Spleen (tissue), 11 donors: ENCODE measurements around the gene DOCK4. TPM values are rescaled to one million over a fixed set of nuclear protein-coding genes. Genes with fewer than 3 reads are reported as not detected.

ENCODE experiments used
- DNase-seq: peaks from one replicate; pipeline ENCODE4 v3.0.0-alpha.2; 2020
- H3K27ac ChIP-seq, 8 donors: fragments of 200-600 bp; sonication (generic) in 7 of 8; 1 replicate in 4 of 8; 2 replicates in 4 of 8; pipeline versions ENCODE4 v1.5.0 to v1.8.0; 2016 to 2021; ENCODE audit warnings: inconsistent platforms in 4 of 8, mild to moderate bottlenecking in 4 of 8, moderate library complexity in 1 of 8
- H3K27me3 ChIP-seq, 7 donors: fragments of 200-600 bp; sonication (generic) in 6 of 7; replicated peaks in 1 of 7; 1 replicate in 4 of 7; 2 replicates in 3 of 7; pipeline versions ENCODE4 v1.5.0 to v1.8.0; 2016 to 2021; ENCODE audit warnings: inconsistent platforms in 3 of 7, mild to moderate bottlenecking in 1 of 7
- H3K36me3 ChIP-seq, 6 donors: fragments of 200-600 bp; sonication (generic) in 5 of 6; 1 replicate in 4 of 6; 2 replicates in 2 of 6; pipeline versions ENCODE4 v1.5.0 to v1.8.0; 2016 to 2021; ENCODE audit warnings: inconsistent platforms in 2 of 6
- H3K4me1 ChIP-seq, 6 donors: fragments of 200-600 bp; sonication (generic) in 5 of 6; 1 replicate in 3 of 6; 2 replicates in 3 of 6; pipeline versions ENCODE4 v1.5.0 to v1.8.0; 2016 to 2021; ENCODE audit warnings: inconsistent platforms in 3 of 6
- H3K4me3 ChIP-seq, 8 donors: fragments of 200-600 bp; sonication (generic) in 7 of 8; 1 replicate in 4 of 8; 2 replicates in 4 of 8; pipeline versions ENCODE4 v1.5.0 to v1.8.0; 2016 to 2021; ENCODE audit warnings: inconsistent platforms in 4 of 8, mild to moderate bottlenecking in 4 of 8, moderate library complexity in 2 of 8
- H3K9me3 ChIP-seq, 8 donors: fragments of 200-600 bp; sonication (generic) in 7 of 8; 1 replicate in 4 of 8; 2 replicates in 4 of 8; pipeline versions ENCODE4 v1.5.0 to v1.8.0; 2016 to 2021; ENCODE audit warnings: inconsistent platforms in 4 of 8
- POLR2A ChIP-seq, 3 donors: fragments of 450-650 bp; IDR thresholded peaks; one replicate each; pipeline ENCODE4 v1.5.1; 2017; ENCODE audit warnings: antibody characterized with exemption in 3 of 3, mild to moderate bottlenecking in 1 of 3
- POLR2AphosphoS5 ChIP-seq, 3 donors: sonication (generic); formaldehyde crosslinking; IDR thresholded peaks; one replicate each; pipeline ENCODE4 v1.5.1; 2017; ENCODE audit warnings: antibody characterized with exemption in 3 of 3
- WGBS, 5 donors: extraction: QIAGEN DNeasy Blood & Tissue Kit in 3 of 5; methylation state at CpG; one replicate each; pipeline versions ENCODE4 v1.1.5 to v1.1.7; 2013 to 2018; 5-methylcytosine and 5-hydroxymethylcytosine counted together
- intact Hi-C: fragments of 100-400 bp; cut with DNase I; formaldehyde crosslinking; loops from one replicate; pipeline ENCODE4 v1.15.0; 2023; ENCODE audit warnings: low total_unique reads
- polyA plus RNA-seq, 3 donors: library from polyadenylated mRNA; stranded (reverse); fragments of 200-250 nt; gene quantifications; one replicate each; pipeline ENCODE4 v1.2.1, GENCODE V29; 2013
- total RNA-seq, 7 donors: library from RNA; depleted of rRNA in 3 of 7; stranded (reverse); fragments of >200 nt in 3 of 7; fragmentation: NEBNext Ultra II Directional in 4 of 7; extraction: Animal tissue kit (Norgen Biotek cat#: 25700) in 4 of 7; gene quantifications; one replicate each; pipeline versions ENCODE4 v1.1.0 to v1.2.1, GENCODE V29; 2016 to 2021
- TF ChIP-seq, protein P1 (sequence below), 11 experiments: fragments of 200-600 bp in 7 of 11; fragments of 450-650 bp in 4 of 11; sonication (generic) in 4 of 11; IDR thresholded peaks in 8 of 11; conservative IDR thresholded peaks in 3 of 11; 1 replicate in 7 of 11; 2 replicates in 4 of 11; pipeline versions ENCODE4 v1.4.0 to v1.8.0; 2016 to 2021; ENCODE audit warnings: antibody characterized with exemption in 11 of 11, inconsistent platforms in 4 of 11, mild to moderate bottlenecking in 1 of 11
- donor health status: healthy with polysubstance abuse.
- donor health status: DM: no; HTN: no; CAD: no; lungs with moderate emphysema.
- donor health status: DM: no; HTN: no; CAD: no.
- donor health status: Bipolar disorder and iron deficiency.
- donor health status: healthy.
- donor health status: DM: no; HTN: no; CAD: no.
- donor health status: DM: yes; HTN: yes; CAD: no.

DOCK4 gene
- total and polyA plus RNA-seq, 10 donors = 1.4 to 26.9 (median 14.2) TPM

- 74 to 85% (median 78%) methylated on average over 1 of the region's 1 CpG for WGBS, 5 donors
- intact Hi-C loops = no loop called here
- Histone ChIP-seq H3K36me3 (no peaks in the 10 kb centered on the region), H3K4me1 (no peaks in the 10 kb centered on the region), H3K4me3 (no peak overlapping the region), H3K27ac (no peak overlapping the region), H3K9me3 (peaks cover 0 to 5% (median 0%) of the 10 kb centered on the region in 8 donors), H3K27me3 (no peaks in the 10 kb centered on the region)
- TF ChIP-seq POLR2A (IDR thresholded peaks at IDR 0.05) = no peak
- TF ChIP-seq POLR2AphosphoS5 (IDR thresholded peaks at IDR 0.05) = no peak
- TF ChIP-seq, protein P1, sequence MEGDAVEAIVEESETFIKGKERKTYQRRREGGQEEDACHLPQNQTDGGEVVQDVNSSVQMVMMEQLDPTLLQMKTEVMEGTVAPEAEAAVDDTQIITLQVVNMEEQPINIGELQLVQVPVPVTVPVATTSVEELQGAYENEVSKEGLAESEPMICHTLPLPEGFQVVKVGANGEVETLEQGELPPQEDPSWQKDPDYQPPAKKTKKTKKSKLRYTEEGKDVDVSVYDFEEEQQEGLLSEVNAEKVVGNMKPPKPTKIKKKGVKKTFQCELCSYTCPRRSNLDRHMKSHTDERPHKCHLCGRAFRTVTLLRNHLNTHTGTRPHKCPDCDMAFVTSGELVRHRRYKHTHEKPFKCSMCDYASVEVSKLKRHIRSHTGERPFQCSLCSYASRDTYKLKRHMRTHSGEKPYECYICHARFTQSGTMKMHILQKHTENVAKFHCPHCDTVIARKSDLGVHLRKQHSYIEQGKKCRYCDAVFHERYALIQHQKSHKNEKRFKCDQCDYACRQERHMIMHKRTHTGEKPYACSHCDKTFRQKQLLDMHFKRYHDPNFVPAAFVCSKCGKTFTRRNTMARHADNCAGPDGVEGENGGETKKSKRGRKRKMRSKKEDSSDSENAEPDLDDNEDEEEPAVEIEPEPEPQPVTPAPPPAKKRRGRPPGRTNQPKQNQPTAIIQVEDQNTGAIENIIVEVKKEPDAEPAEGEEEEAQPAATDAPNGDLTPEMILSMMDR (IDR thresholded peaks at IDR 0.05 in 8 of 11, conservative IDR thresholded peaks at IDR 0.05 in 3 of 11) = no peak
- DNase-seq = no peak
Measured at GRCh38 chr7:111836592-111836991, 369.6 kb downstream of the DOCK4 start.

DNA sequence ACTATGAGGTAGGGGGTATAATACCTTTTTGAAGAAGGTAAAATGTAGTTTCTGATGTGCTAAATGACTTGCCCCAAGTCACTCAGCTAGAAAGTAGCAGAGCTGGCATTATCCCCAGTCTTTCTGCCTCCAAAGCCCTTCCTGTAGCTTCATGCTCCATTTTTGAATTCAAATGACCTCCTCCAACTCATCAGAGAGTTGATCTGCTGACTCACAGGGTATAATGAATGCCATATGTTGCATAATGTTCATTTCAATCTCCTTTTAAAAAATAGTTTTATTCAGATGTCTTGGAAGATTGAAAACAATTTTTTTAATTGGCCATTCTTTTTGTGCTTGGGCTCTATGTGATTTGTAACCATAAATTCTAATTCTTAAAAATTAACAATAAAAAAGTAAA is 371.1 kb downstream of the DOCK4 start:
- TF ChIP-seq, protein P1 (IDR thresholded peaks at IDR 0.05 in 8 of 11, conservative IDR thresholded peaks at IDR 0.05 in 3 of 11) = no peak
- no peak for TF ChIP-seq POLR2AphosphoS5 (IDR thresholded peaks at IDR 0.05)
- no peak for TF ChIP-seq POLR2A (IDR thresholded peaks at IDR 0.05)
- Histone ChIP-seq H3K4me1 (no peaks in the 10 kb centered on the region), H3K27ac (no peak overlapping the region), H3K36me3 (no peaks in the 10 kb centered on the region), H3K4me3 (no peak overlapping the region), H3K9me3 (peaks cover 0 to 5% (median 0%) of the 10 kb centered on the region in 8 donors), H3K27me3 (no peaks in the 10 kb centered on the region)
- intact Hi-C loops = no loop called here
- no peak for DNase-seq

GRCh38 chr7:111834367-111834766 is 371.8 kb downstream of the DOCK4 start:
- H3K4me1 ChIP-seq = no peaks in the 10 kb centered on the region
- no peak overlapping the region for H3K27ac ChIP-seq
- H3K9me3 ChIP-seq = peaks cover 0 to 5% (median 0%) of the 10 kb centered on the region in 8 donors
- no peak for DNase-seq
- H3K4me3 ChIP-seq = no peak overlapping the region
- no peaks in the 10 kb centered on the region for H3K36me3 ChIP-seq
- WGBS, 5 donors = 83 to 91% (median 88%) methylated on average over 2 of the region's 2 CpGs
- intact Hi-C loops = no loop called here
- TF ChIP-seq POLR2AphosphoS5 (IDR thresholded peaks at IDR 0.05) (no peak), POLR2A (IDR thresholded peaks at IDR 0.05) (no peak)
- TF ChIP-seq, protein P1 (IDR thresholded peaks at IDR 0.05 in 8 of 11, conservative IDR thresholded peaks at IDR 0.05 in 3 of 11) = no peak
- H3K27me3 ChIP-seq = no peaks in the 10 kb centered on the region

- Histone ChIP-seq H3K27me3 (no peaks in the 10 kb centered on the region), H3K4me3 (no peak overlapping the region), H3K27ac (no peak overlapping the region), H3K4me1 (no peaks in the 10 kb centered on the region), H3K36me3 (no peaks in the 10 kb centered on the region), H3K9me3 (peaks cover 0 to 5% (median 0%) of the 10 kb centered on the region in 8 donors)
- intact Hi-C loops = no loop called here
- TF ChIP-seq POLR2AphosphoS5 (IDR thresholded peaks at IDR 0.05) = no peak
- TF ChIP-seq, protein P1 (IDR thresholded peaks at IDR 0.05 in 8 of 11, conservative IDR thresholded peaks at IDR 0.05 in 3 of 11) = no peak
- TF ChIP-seq POLR2A (IDR thresholded peaks at IDR 0.05) = no peak
- no peak for DNase-seq
Measured at GRCh38 chr7:111833466-111833865, 372.7 kb downstream of the DOCK4 start.
